ENCODE data around the gene SEMA6A. TPM values are rescaled to one million over a fixed set of nuclear protein-coding genes. Genes with fewer than 3 reads are reported as not detected.
A peak's percentile ranks its signal among the peaks of the same experiment; 100 is the strongest.

Gene SEMA6A
- total RNA-seq, 1 donor from 2014 or later = 84.2 TPM

DNA sequence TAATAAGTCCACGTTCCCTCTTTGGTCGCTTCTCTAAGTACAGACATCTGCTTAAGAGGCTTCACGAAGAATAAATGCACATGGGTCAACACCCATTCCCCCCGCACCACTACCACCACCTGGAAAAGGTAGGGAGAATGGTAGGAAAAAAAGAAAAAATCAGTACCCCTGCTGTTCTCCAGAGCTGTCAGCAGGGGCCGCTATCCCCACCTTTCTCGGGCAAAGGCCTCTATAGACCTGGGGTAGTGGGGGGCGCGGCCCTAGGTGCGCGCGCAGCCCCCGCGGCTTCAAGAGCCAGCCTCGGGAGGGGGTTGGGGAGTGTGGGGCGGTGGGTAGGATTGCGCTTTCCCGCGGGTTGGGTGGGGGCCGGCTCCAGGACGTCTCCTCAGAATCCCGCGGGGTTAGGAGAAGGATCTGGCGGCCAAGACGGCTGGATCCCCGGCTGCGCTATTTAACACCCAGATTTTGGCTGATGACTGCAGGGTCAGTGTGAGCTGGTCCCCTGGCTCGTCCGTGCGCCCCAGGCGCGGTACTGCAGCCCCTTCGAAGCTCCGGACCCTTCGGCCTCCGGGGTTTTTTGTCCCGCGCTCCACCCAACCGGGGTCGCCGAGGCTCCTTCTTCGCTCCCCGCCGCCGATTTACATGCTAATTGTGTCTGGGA, 1.6 kb upstream of the SEMA6A start:
- Mint-ChIP-seq H3K9me3 (peaks cover 7% of the 10 kb centered on the region), H3K4me1 (ENCODE audit: unreplicated experiment) (peaks cover 7% of the 10 kb centered on the region), H3K27me3 (peaks cover 7% of the 10 kb centered on the region), H3K36me3 (peaks cover 5% of the 10 kb centered on the region), H3K27ac (peak overlapping the region; percentile 82), H3K4me3 (peak overlapping the region; percentile 99)
- peak; percentile 86 for DNase-seq (ENCODE audit: extremely low spot score, unreplicated experiment)
- TF ChIP-seq, protein P1, sequence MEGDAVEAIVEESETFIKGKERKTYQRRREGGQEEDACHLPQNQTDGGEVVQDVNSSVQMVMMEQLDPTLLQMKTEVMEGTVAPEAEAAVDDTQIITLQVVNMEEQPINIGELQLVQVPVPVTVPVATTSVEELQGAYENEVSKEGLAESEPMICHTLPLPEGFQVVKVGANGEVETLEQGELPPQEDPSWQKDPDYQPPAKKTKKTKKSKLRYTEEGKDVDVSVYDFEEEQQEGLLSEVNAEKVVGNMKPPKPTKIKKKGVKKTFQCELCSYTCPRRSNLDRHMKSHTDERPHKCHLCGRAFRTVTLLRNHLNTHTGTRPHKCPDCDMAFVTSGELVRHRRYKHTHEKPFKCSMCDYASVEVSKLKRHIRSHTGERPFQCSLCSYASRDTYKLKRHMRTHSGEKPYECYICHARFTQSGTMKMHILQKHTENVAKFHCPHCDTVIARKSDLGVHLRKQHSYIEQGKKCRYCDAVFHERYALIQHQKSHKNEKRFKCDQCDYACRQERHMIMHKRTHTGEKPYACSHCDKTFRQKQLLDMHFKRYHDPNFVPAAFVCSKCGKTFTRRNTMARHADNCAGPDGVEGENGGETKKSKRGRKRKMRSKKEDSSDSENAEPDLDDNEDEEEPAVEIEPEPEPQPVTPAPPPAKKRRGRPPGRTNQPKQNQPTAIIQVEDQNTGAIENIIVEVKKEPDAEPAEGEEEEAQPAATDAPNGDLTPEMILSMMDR (conservative IDR thresholded peaks at IDR 0.05) = peak; percentile 94

DNA sequence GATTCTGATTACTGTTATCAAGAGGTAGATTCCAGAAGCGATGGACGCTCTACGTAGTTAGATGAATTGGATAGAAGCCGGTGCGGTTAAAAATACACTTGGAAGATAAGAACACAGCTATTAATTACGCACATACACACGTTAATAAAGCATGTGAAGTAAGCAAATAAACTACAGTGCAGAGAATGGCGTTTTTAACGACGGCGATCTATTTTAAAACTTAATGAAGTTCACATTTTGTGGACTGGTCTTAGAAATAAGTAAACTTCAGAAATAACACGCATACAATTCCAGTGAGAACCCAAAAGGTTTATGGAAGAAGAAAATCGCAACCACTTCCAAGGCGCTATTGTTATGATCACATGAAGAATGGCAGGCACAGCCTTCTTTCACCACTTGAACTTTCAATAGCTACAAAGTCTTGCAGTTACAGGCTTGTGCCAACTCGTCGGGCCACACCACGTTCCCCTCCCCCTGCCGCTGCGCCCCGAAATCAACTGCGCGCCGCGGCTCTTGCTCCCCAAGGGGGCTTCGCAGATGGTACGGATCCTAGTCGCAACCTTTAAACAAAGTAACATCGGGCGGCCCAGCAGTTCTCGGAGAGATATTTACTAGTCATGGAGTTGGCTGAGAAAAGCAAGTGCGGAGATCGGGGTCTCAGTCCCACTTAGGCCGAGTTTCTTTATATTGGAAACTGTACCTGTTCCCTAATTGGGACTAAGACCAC, 866 bp upstream of the SEMA6A start:
- peak overlapping the region; percentile 82 for H3K27ac Mint-ChIP-seq
- peaks cover 12% of the 10 kb centered on the region for H3K4me1 Mint-ChIP-seq (ENCODE audit: unreplicated experiment)
- DNase-seq (ENCODE audit: extremely low spot score, unreplicated experiment) = no peak
- peak overlapping the region; percentile 99 for H3K4me3 Mint-ChIP-seq
- TF ChIP-seq, protein P1 (conservative IDR thresholded peaks at IDR 0.05) = no peak
- H3K36me3 Mint-ChIP-seq = peaks cover 5% of the 10 kb centered on the region
- H3K9me3 Mint-ChIP-seq = peaks cover 7% of the 10 kb centered on the region
- H3K27me3 Mint-ChIP-seq = peaks cover 7% of the 10 kb centered on the region

DNA sequence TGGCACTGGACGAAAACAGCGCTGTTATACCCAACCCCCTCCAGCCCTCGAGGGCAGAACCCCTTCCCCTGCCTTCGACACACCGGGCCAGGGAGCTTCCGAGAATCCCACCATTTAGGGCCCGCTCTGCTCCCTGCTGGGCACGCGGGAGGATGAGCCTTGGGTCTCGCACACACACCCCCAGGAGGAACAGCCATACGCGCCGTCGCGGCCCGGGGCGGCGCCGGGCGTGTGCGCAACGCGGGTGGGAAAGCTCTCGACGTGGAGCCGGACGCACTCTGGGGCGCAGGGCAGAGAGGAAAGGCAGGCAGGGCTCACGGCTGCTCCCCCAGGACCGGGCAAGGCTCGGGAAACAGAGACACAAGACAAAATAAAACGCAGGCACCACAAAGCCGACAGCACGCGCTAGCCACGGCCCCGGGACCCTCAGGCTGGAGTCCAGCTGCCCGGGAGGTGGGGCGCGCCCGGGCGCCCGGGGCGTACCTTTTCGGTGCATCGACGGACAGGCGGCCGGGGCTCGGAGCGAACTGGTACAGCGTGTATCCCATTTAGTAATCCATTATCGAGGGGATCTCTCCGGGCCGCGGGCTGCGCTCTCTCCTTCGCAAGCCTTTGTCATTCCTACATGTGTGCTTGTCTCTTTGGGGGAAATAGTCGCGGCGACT, 789 bp downstream of the SEMA6A start:
- Mint-ChIP-seq H3K27ac (peak overlapping the region; percentile 93), H3K27me3 (peaks cover 4% of the 10 kb centered on the region), H3K9me3 (peaks cover 3% of the 10 kb centered on the region), H3K4me3 (peak overlapping the region; percentile 99), H3K4me1 (ENCODE audit: unreplicated experiment) (peaks cover 24% of the 10 kb centered on the region), H3K36me3 (peaks cover 6% of the 10 kb centered on the region)
- TF ChIP-seq, protein P1 (conservative IDR thresholded peaks at IDR 0.05) = no peak
- peak; percentile 75 for DNase-seq (ENCODE audit: extremely low spot score, unreplicated experiment)

DNA sequence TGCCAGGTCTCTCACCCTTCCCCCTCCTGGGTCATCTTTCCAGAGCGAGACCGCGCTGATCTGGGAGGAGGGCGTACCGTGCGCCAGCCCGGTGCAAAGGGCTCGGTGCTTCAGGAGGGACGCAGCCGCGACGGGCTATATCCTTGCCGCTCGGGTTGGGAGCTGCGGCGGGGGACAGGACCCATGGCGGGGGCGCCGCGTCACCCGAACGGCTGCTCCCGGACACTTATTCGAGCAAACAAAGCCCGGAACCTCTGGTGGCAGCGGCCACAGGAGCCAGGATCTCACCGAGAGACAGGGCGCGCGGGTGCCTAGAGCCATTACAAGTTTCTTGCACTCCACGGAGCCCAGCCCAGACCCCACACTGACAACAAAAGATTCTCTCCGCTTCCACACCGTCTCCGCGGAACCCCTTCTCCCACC, 1.3 kb downstream of the SEMA6A start:
- Mint-ChIP-seq H3K4me3 (peak overlapping the region; percentile 99), H3K36me3 (peaks cover 5% of the 10 kb centered on the region), H3K27ac (peak overlapping the region; percentile 77), H3K9me3 (no peaks in the 10 kb centered on the region), H3K4me1 (ENCODE audit: unreplicated experiment) (peaks cover 27% of the 10 kb centered on the region), H3K27me3 (no peaks in the 10 kb centered on the region)
- no peak for DNase-seq (ENCODE audit: extremely low spot score, unreplicated experiment)
- TF ChIP-seq, protein P1 (conservative IDR thresholded peaks at IDR 0.05) = no peak

DNA sequence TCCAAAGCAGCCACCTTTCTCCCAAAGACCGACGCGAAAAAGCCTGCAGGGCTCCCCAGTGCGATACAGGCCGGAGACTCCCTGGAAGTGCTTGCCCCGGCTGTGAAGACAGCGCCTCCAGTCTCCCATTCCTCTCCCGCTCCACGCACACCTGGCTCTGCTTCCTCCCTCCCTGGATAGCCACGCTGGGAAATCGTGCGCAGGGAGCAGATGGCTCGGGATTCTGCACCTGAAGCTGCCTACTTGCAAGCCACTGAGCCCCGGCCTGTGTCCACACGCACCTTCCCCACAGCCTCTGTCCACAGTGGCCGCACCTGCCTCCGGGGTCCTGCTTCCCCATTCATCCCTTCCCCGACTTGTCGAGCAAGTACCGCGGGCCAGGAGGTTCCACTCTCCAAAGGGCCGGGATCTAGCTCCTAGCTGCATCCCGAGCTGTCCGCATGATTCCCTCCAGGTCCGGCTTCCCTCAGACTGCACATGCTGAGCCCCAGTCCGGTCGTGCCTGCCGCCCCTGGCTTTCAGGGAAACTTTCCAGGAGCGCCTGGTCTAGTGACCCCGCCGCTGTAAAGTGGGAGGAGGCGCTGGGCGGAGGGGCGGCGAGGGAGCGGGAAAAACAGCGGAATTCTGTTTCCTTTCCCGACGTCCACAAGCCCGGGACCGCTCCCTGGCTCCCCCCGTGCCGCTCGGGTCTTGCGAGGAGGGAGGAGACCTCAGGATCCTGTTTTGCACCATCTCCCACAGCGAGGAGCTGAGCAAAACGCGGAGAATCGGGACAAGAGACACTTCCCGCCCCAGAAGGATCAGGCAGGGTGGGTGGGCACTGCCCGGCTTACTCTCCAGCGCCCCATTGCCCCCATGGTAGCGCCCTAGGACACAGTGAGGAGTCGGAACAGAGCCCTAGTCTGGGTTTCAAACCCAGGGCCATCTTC, 2.0 kb downstream of the SEMA6A start:
- no peaks in the 10 kb centered on the region for H3K9me3 Mint-ChIP-seq
- H3K4me3 Mint-ChIP-seq = peak overlapping the region; percentile 99
- H3K27me3 Mint-ChIP-seq = no peaks in the 10 kb centered on the region
- peaks cover 29% of the 10 kb centered on the region for H3K4me1 Mint-ChIP-seq (ENCODE audit: unreplicated experiment)
- peak overlapping the region; percentile 82 for H3K27ac Mint-ChIP-seq
- peak; percentile 75 for DNase-seq (ENCODE audit: extremely low spot score, unreplicated experiment)
- TF ChIP-seq, protein P1 (conservative IDR thresholded peaks at IDR 0.05) = no peak
- peaks cover 7% of the 10 kb centered on the region for H3K36me3 Mint-ChIP-seq

Measured in type B pancreatic cell (in vitro differentiated cells).